K562 (cell line): ENCODE data around the gene CD99L2. TPM values are rescaled to one million over a fixed set of nuclear protein-coding genes. Genes with fewer than 3 reads are reported as not detected.

Experiments
- ATAC-seq: fragments of 200-7000 bp; cut with Tn5 transposase; 3 replicates; pipeline ENCODE4 v1.9.1; 2020; ENCODE audit warnings: moderate library complexity
- Bru-seq: library from RNA; stranded (reverse); fragments of 400-500 nt; gene quantifications from one replicate; lab custom pipeline; 2021; lab: Mats Ljungman, UMichigan
- BruChase-seq, 2 experiments: library from RNA; stranded (reverse); fragments of 400-500 nt; gene quantifications; one replicate each; lab custom pipeline; 2021; lab: Mats Ljungman, UMichigan
- BruUV-seq: library from RNA; stranded (reverse); fragments of 400-500 nt; replicated peaks from 2 replicates; lab custom pipeline; 2021; lab: Mats Ljungman, UMichigan
- CTCF ChIA-PET: fragments of 300-600 bp; formaldehyde crosslinking; extraction: SDS; loops from one replicate; lab custom pipeline; 2021; ENCODE audit warnings: low intra/inter-chr PET ratio; lab: Yijun Ruan, JAX
- POLR2A ChIA-PET: fragments of 300-600, 350-650 bp; sonication (Branson Sonifier 250); formaldehyde crosslinking; extraction: SDS; loops from one replicate; lab custom pipeline; 2021; ENCODE audit warnings: antibody characterized with exemption, inconsistent platforms; lab: Yijun Ruan, JAX
- DNase-seq, 4 experiments: peaks; one replicate each; pipeline versions ENCODE4 v3.0.0 to v3.0.0-alpha.2; 2011 to 2018; ENCODE audit warnings: low spot score in 3 of 4, mixed read lengths in 3 of 4; ENCODE audit errors: extremely low read depth in 1 of 4
- FAIRE-seq: peaks from 2 replicates; lab custom pipeline; 2011; peaks lifted over from hg19 to GRCh38; lab: Jason Lieb, UNC
- H2AFZ ChIP-seq: 2 replicates; pipeline ENCODE4 v1.6.0; 2011; ENCODE audit warnings: low read depth, low read length, control low read depth, inconsistent platforms
- H3K27ac ChIP-seq: fragments of 200-600 bp; 3 replicates; pipeline ENCODE4 v1.8.0; 2011; ENCODE audit warnings: low read depth, mild to moderate bottlenecking, control low read depth, inconsistent platforms, low read length, moderate library complexity, mixed read lengths; ENCODE audit errors: extremely low read depth
- H3K27me3 ChIP-seq, 2 experiments: fragments of 300-600 bp in 1 of 2; 2 replicates in 1 of 2; 3 replicates in 1 of 2; pipeline versions ENCODE4 v1.6.0 to v1.8.0; 2011; ENCODE audit warnings: inconsistent platforms in 2 of 2, low read length in 2 of 2, mild to moderate bottlenecking in 1 of 2, mixed read lengths in 1 of 2, moderate library complexity in 1 of 2; ENCODE audit not compliant: control insufficient read depth in 2 of 2, insufficient read depth in 2 of 2
- H3K36me3 ChIP-seq: fragments of 300-600 bp; 3 replicates; pipeline ENCODE4 v1.8.0; 2011; ENCODE audit warnings: mild to moderate bottlenecking, low read length, inconsistent platforms; ENCODE audit not compliant: control insufficient read depth, insufficient read depth
- H3K4me1 ChIP-seq, 2 experiments: fragments of 200-600 bp in 1 of 2; replicated peaks in 1 of 2; 2 replicates in 1 of 2; 3 replicates in 1 of 2; pipeline versions ENCODE4 v1.5.1 to v1.8.0; 2011; ENCODE audit warnings: inconsistent platforms in 2 of 2, low read length in 2 of 2, mild to moderate bottlenecking in 1 of 2, mixed read lengths in 1 of 2, moderate library complexity in 1 of 2; ENCODE audit not compliant: control insufficient read depth in 2 of 2, insufficient read depth in 2 of 2
- H3K4me2 ChIP-seq: 2 replicates; pipeline ENCODE4 v1.6.1; 2011; ENCODE audit warnings: low read length, control low read depth, inconsistent platforms, mixed read lengths; ENCODE audit not compliant: insufficient read depth
- H3K4me3 ChIP-seq: fragments of 200-600 bp; sonication (generic), shearing (Covaris generic); 2 replicates; pipeline ENCODE4 v1.5.1; 2016; ENCODE audit warnings: control low read depth, inconsistent platforms
- H3K79me2 ChIP-seq: fragments of 200-600 bp; 3 replicates; pipeline ENCODE4 v1.8.0; 2011; ENCODE audit warnings: low read length, inconsistent platforms; ENCODE audit not compliant: control insufficient read depth, insufficient read depth
- H3K9ac ChIP-seq, 2 experiments: 2 replicates each; pipeline versions ENCODE4 v1.6.0 to v1.6.1; 2011; ENCODE audit warnings: low read depth in 2 of 2, low read length in 2 of 2, control low read depth in 1 of 2, inconsistent platforms in 1 of 2, mild to moderate bottlenecking in 1 of 2, mixed read lengths in 1 of 2; ENCODE audit not compliant: insufficient read depth in 1 of 2
- H3K9me1 ChIP-seq: one replicate; pipeline ENCODE4 v1.6.0; 2011; ENCODE audit warnings: inconsistent platforms, mild to moderate bottlenecking, low read length, moderate library complexity; ENCODE audit not compliant: control insufficient read depth, insufficient read depth
- H3K9me3 ChIP-seq: replicated peaks from 2 replicates; pipeline ENCODE4 v1.5.1; 2011; ENCODE audit warnings: low read depth, low read length, inconsistent platforms; ENCODE audit not compliant: control insufficient read depth, insufficient read depth
- H4K20me1 ChIP-seq: replicated peaks from 2 replicates; pipeline ENCODE4 v1.6.1; 2011; ENCODE audit warnings: low read length, inconsistent platforms, mixed read lengths; ENCODE audit not compliant: control insufficient read depth, insufficient read depth
- DNMT1 ChIP-seq: fragments of 450-650 bp; IDR thresholded peaks from 2 replicates; pipeline ENCODE4 v1.6.1; 2016; ENCODE audit warnings: antibody characterized with exemption, mild to moderate bottlenecking
- ESRRB ChIP-seq: fragments of 250-450 bp; sonication (Bioruptor Pico); IDR thresholded peaks from 2 replicates; pipeline ENCODE4 v1.5.0; 2020; ENCODE audit warnings: mild to moderate bottlenecking, moderate library complexity, borderline replicate concordance
- KLF1 ChIP-seq: fragments of 450-650 bp; IDR thresholded peaks from 2 replicates; pipeline ENCODE4 v1.6.1; 2016; ENCODE audit warnings: missing genetic modification characterization, missing compliant biosample characterization
- MLLT1 ChIP-seq, 2 experiments: fragments of 450-650 bp; IDR thresholded peaks; 2 replicates each; pipeline ENCODE4 v1.6.1; 2016
- MYNN ChIP-seq, 2 experiments: sonication (generic); formaldehyde crosslinking in 1 of 2; IDR thresholded peaks; 2 replicates each; pipeline versions ENCODE4 v1.5.0 to v1.6.1; 2016 to 2020; ENCODE audit warnings: antibody characterized with exemption in 1 of 2, missing genetic modification reagents in 1 of 2
- NCOA1 ChIP-seq: fragments of 450-650 bp; IDR thresholded peaks from 2 replicates; pipeline ENCODE4 v1.6.1; 2016; ENCODE audit warnings: low read depth
- NEUROD1 ChIP-seq: fragments of 150-350 bp; IDR thresholded peaks from 2 replicates; pipeline ENCODE4 v1.6.1; 2014; ENCODE audit warnings: borderline replicate concordance, low read length, low read depth; ENCODE audit not compliant: partially characterized antibody
- NONO ChIP-seq, 2 experiments: fragments of 200-400 bp in 1 of 2; fragments of 450-650 bp in 1 of 2; formaldehyde crosslinking in 1 of 2; IDR thresholded peaks; 2 replicates each; pipeline ENCODE4 v1.6.1; 2017; ENCODE audit warnings: low read depth in 2 of 2, mild to moderate bottlenecking in 2 of 2, moderate library complexity in 2 of 2, low read length in 1 of 2
- OTX1 ChIP-seq: fragments of 450-650 bp; formaldehyde crosslinking; IDR thresholded peaks from 2 replicates; pipeline ENCODE4 v1.4.0; 2022; ENCODE audit warnings: mild to moderate bottlenecking
- PHF21A ChIP-seq: fragments of 450-650 bp; IDR thresholded peaks from 2 replicates; pipeline ENCODE4 v1.6.1; 2017; ENCODE audit warnings: low read depth, borderline replicate concordance
- PRMT5 ChIP-seq: sonication (generic); formaldehyde crosslinking; IDR thresholded peaks from 2 replicates; pipeline ENCODE4 v1.5.0; 2020; ENCODE audit warnings: missing genetic modification reagents
- SPI1 ChIP-seq: IDR thresholded peaks from 2 replicates; pipeline ENCODE4 v1.6.1; 2011; ENCODE audit warnings: low read depth, low read length, control low read depth, borderline replicate concordance
- U2AF1 ChIP-seq: fragments of 200-400 bp; formaldehyde crosslinking; optimal IDR thresholded peaks from 2 replicates; pipeline ENCODE3; 2017; ENCODE audit warnings: mild to moderate bottlenecking, low read depth, low read length, moderate library complexity
- ZC3H4 ChIP-seq: sonication (generic); formaldehyde crosslinking; IDR thresholded peaks from 2 replicates; pipeline ENCODE4 v1.9.0; 2021; ENCODE audit warnings: missing genetic modification reagents, borderline replicate concordance
- ZNF184 ChIP-seq: sonication (generic); formaldehyde crosslinking; IDR thresholded peaks from 2 replicates; pipeline ENCODE4 v1.5.0; 2020; ENCODE audit warnings: missing genetic modification reagents
- WGBS: fragments of 100-300 bp; shearing (Covaris generic); methylation state at CpG from one replicate; pipeline ENCODE4 v1.1.6; 2016; ENCODE audit warnings: low coverage, mixed read lengths; ENCODE audit not compliant: insufficient coverage; ENCODE audit errors: missing lambda C conversion rate; 5-methylcytosine and 5-hydroxymethylcytosine counted together
- in situ Hi-C: fragments of 300-500 bp; cut with MboI; formaldehyde crosslinking; loops from 4 replicates; pipeline ENCODE4 v1.15.0; 2018; ENCODE audit warnings: inconsistent platforms, mixed read lengths
- intact Hi-C: fragments of 100-400 bp; cut with micrococcal nuclease; formaldehyde crosslinking; loops from 2 replicates; pipeline ENCODE4 v1.14.2; 2022
- long read RNA-seq, 3 experiments: library from polyadenylated mRNA in 2 of 3; library from RNA in 1 of 3; unstranded in 2 of 3; stranded (forward) in 1 of 3; transcript quantifications; one replicate each; pipeline ENCODE4 v2.0.0, GENCODE V29; 2019 to 2022
- polyA minus RNA-seq, 3 experiments: library from RNA; depleted of rRNA, polyadenylated mRNA; stranded (reverse); fragments of >200 nt; gene quantifications; 2 replicates each; pipeline ENCODE4 v1.2.3, GENCODE V29; 2011
- polyA plus RNA-seq, 8 experiments: library from polyadenylated mRNA; depleted of rRNA in 4 of 8; stranded (reverse) in 5 of 8; unstranded in 3 of 8; fragments of >200 nt; fragmentation: Nextera tagmentation in 2 of 8; fragmentation: Illumina TruSeq in 1 of 8; extraction: Ambion mirVana in 2 of 8; extraction: Trizol in 1 of 8; gene quantifications; 2 replicates each; pipeline versions ENCODE4 v1.2.1 to v1.2.3, GENCODE V29; 2011 to 2014; ENCODE audit warnings: inconsistent platforms in 1 of 8, missing spikeins in 1 of 8
- total RNA-seq, 7 experiments: library from RNA; depleted of rRNA in 6 of 7; stranded (reverse); fragments of >200 nt in 6 of 7; fragmentation: Illumina TruSeq in 2 of 7; extraction: Trizol in 2 of 7; gene quantifications; 2 replicates each; pipeline versions ENCODE4 v1.2.1 to v1.2.3, GENCODE V29; 2011 to 2021; ENCODE audit warnings: low replicate concordance in 1 of 7

CD99L2 gene
- 18.1 and 26.2 TPM in 2 replicates for total RNA-seq (2011; cell fraction: chromatin; rRNA removed; ENCODE audit: low replicate concordance)
- 25.0 and 27.5 TPM in 2 replicates for total RNA-seq (2011; cell fraction: nucleolus; rRNA removed)
- 27.9 and 31.7 TPM in 2 replicates for total RNA-seq (2011; cell fraction: nucleoplasm; rRNA removed)
- total RNA-seq (2014; rRNA removed) (10.2 and 11.7 TPM in 2 replicates), total RNA-seq (2014; rRNA removed; fragmentation: Illumina TruSeq; extraction: Trizol) (9.6 and 10.4 TPM in 2 replicates), total RNA-seq (2015; rRNA removed; fragmentation: Illumina TruSeq; extraction: Trizol) (14.6 and 15.0 TPM in 2 replicates), total RNA-seq (2021) (19.0 and 19.6 TPM in 2 replicates), polyA plus RNA-seq (2011; rRNA removed) (11.9 and 15.0 TPM in 2 replicates), polyA plus RNA-seq (2014; fragmentation: Illumina TruSeq; extraction: Trizol) (17.6 and 18.0 TPM in 2 replicates), polyA plus RNA-seq (2014; fragmentation: Nextera tagmentation; extraction: Ambion mirVana) (1 to 10 TPM in 1 of 2 experiments, under 1 TPM in 1; 0.76 to 2.8 TPM), polyA plus RNA-seq (2014; rRNA removed) (12.7 and 13.0 TPM in 2 replicates), polyA minus RNA-seq (2011; rRNA and poly(A)+ RNA removed) (13.8 and 13.9 TPM in 2 replicates), Bru-seq, nascent RNA (percentile 58 among the genes with signal in this experiment), BruChase-seq, experiment 1, labeled RNA remaining after a 2-hour chase (percentile 56 among the genes with signal in this experiment), BruChase-seq, experiment 2, labeled RNA remaining after a 6-hour chase (percentile 54 among the genes with signal in this experiment)
- 15.0 and 21.8 TPM in 2 replicates for polyA plus RNA-seq (2011; cell fraction: cytosol; rRNA removed)
- 13.6 and 14.1 TPM in 2 replicates for polyA plus RNA-seq (2011; cell fraction: nucleus; rRNA removed)
- polyA plus RNA-seq (2012): 21.5 and 27.6 TPM in 2 replicates
- 8.4 and 9.1 TPM in 2 replicates for polyA minus RNA-seq (2011; cell fraction: cytosol; rRNA and poly(A)+ RNA removed)
- polyA minus RNA-seq (2011; cell fraction: nucleus; rRNA and poly(A)+ RNA removed): 3.9 and 6.3 TPM in 2 replicates
- long read RNA-seq, experiment 1, transcript CD99L2-203 (11 exons, 3,604 nt): major isoform, 9 of 50 reads
- long read RNA-seq, experiment 1, partial matches to known transcripts: 11 of 50 reads
- long read RNA-seq, experiment 1, other reads (novel, unspliced or antisense): 29 of 50 reads
- long read RNA-seq, experiment 2, transcript CD99L2-203 (11 exons, 3,604 nt): major isoform, 9 of 18 reads
- long read RNA-seq, experiment 2, partial matches to known transcripts: 0 of 18 reads
- long read RNA-seq, experiment 2, other reads (novel, unspliced or antisense): 7 of 18 reads
- long read RNA-seq, experiment 3, partial matches to known transcripts: 1 of 4 reads
- long read RNA-seq, experiment 3, other reads (novel, unspliced or antisense): 1 of 4 reads

GRCh38 chrX:150898343-150899190, at the start of gene CD99L2:
Gene CD99L2, minus strand, starts transcription at chrX:150898668. Its CDS starts 80 bp downstream, at chrX:150898588.
- intact Hi-C loops: loop anchor here (2.0 to 5.0 kb wide), 2 partner anchors 84 to 126 kb away; partner anchors contain the start of gene HMGB3
- peak; percentile 92 to 94 (median 94) for DNase-seq
- POLR2A ChIA-PET: interaction anchor here (0.7 kb wide), 1 partner anchor 446 kb away, joined by 3 read pairs; no protein-coding TSS in a partner anchor
- TF ChIP-seq ZC3H4 (no peak), DNMT1 (no peak), ZNF184 (CRISPR knock-in tag) (no peak), KLF1 (tag) (no peak), PRMT5 (CRISPR knock-in tag) (0 out of 2 replicates have a peak, but pooled peaks have one; percentile 48), NONO (IDR thresholded peaks at IDR 0.05; ENCODE audit: low read depth in 2 of 2, low read length in 1 of 2) (peak; percentile 34 to 76; a peak in 1 of 4 replicates), SPI1 (0 out of 2 replicates have a peak, but pooled peaks have one; percentile 17), U2AF1 (peak; percentile 9), PHF21A (no peak), NCOA1 (no peak), MYNN (IDR thresholded peaks at IDR 0.05) (no peak), MYNN (CRISPR knock-in tag; IDR thresholded peaks at IDR 0.05) (no peak), NEUROD1 (no peak), OTX1 (no peak), ESRRB (CRISPR knock-in tag) (no peak), MLLT1 (IDR thresholded peaks at IDR 0.05) (no peak)

More at GRCh38 chrX:150898343-150899190, at the start of gene CD99L2:
- BruUV-seq: no TSS peak
- ATAC-seq (peak; percentile 97), FAIRE-seq (peak; percentile 74)
- peak within 1 kb of the TSS; percentile 82 for H3K4me2 ChIP-seq
- no peaks in the 10 kb centered on the region for H4K20me1 ChIP-seq
- peak within 1 kb of the TSS; percentile 78 for H3K4me3 ChIP-seq
- 0% methylated on average over 17 of the region's 95 CpGs for WGBS
- peaks cover 21% of the 10 kb centered on the region for H3K79me2 ChIP-seq
- no peaks in the 10 kb centered on the region for H3K27me3 ChIP-seq
- H3K4me1 ChIP-seq: peaks cover 14 to 25% of the 10 kb centered on the region in 2 experiments
- H3K27ac ChIP-seq: peak within 1 kb of the TSS; percentile 85
- peak within 1 kb of the TSS; percentile 85 to 97 for H3K9ac ChIP-seq
- CTCF ChIA-PET: no interaction called here
- in situ Hi-C loops: no loop called here
- H3K9me3 ChIP-seq: no peaks in the 10 kb centered on the region
- no peaks in the 10 kb centered on the region for H3K9me1 ChIP-seq
- peak within 1 kb of the TSS; percentile 89 for H2AFZ ChIP-seq
- no peaks in the 10 kb centered on the region for H3K36me3 ChIP-seq
